ENCODE measurements around the gene SYCP2. TPM values are rescaled to one million over a fixed set of nuclear protein-coding genes. Genes with fewer than 3 reads are reported as not detected.

Gene SYCP2
- total RNA-seq, 1 experiment from 2014 or later, result 0.70 TPM

DNA sequence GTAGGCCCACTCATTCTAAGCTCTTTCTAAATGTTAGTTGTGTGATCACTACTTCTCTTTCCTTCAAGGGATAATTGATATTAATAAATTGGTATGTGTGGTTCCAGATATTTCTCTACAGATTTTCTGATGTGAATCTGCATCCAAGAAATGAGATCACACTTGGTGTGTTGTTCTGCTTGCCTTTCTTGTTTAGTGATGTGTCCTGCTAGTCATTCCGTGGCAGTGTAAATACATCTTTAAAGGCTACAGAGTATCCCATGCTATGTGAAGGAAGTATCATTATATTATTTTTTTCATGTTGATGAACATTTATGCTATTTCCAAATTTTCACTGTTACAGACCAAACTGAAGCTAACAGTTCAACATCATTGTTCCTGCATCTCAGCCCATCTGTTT, 38.0 kb upstream of the SYCP2 start:
- no peaks in the 10 kb centered on the region for H3K9me3 ChIP-seq (ENCODE audit: control insufficient read depth, low read depth, low read length)
- H3K4me3 Mint-ChIP-seq, result no peak overlapping the region
- H3K4ac ChIP-seq (ENCODE audit: low read depth, low read length), result no peak overlapping the region
- H3K56ac ChIP-seq (ENCODE audit: insufficient read length, low read depth, low read length), result no peak overlapping the region
- no peak overlapping the region for H2BK5ac ChIP-seq (ENCODE audit: insufficient read length, low read length)
- no peak overlapping the region for H3K27ac Mint-ChIP-seq
- H2BK120ac ChIP-seq (ENCODE audit: low read depth, low read length, poor library complexity, severe bottlenecking), result no peak overlapping the region
- no peak overlapping the region for H3K18ac ChIP-seq (ENCODE audit: insufficient read length, low read depth, low read length)
- DNase-seq, result no peak
- H2BK20ac ChIP-seq (ENCODE audit: low read depth, low read length, poor library complexity, severe bottlenecking), result no peak overlapping the region
- no peaks in the 10 kb centered on the region for H3K79me2 ChIP-seq (ENCODE audit: insufficient read depth, low read length)
- no peak overlapping the region for H2BK12ac ChIP-seq (ENCODE audit: insufficient read length, low read depth, low read length)
- no peak overlapping the region for H2BK15ac ChIP-seq (ENCODE audit: low read depth, low read length)
- H3K4me2 ChIP-seq (ENCODE audit: insufficient read depth, insufficient read length, low read length), result no peak overlapping the region
- no peak overlapping the region for H4K8ac ChIP-seq (replicated peaks; ENCODE audit: insufficient read length, low read depth, low read length)
- no CpG with 5 or more reads among the region's 1 CpG for WGBS (ENCODE audit: extremely low coverage, insufficient read length, low lambda C conversion rate)
- H2AK5ac ChIP-seq (ENCODE audit: insufficient read length, low read length), result no peak overlapping the region
- no peak overlapping the region for H3K23ac ChIP-seq (ENCODE audit: insufficient read length, low read depth, low read length)
- TF ChIP-seq, protein P1, sequence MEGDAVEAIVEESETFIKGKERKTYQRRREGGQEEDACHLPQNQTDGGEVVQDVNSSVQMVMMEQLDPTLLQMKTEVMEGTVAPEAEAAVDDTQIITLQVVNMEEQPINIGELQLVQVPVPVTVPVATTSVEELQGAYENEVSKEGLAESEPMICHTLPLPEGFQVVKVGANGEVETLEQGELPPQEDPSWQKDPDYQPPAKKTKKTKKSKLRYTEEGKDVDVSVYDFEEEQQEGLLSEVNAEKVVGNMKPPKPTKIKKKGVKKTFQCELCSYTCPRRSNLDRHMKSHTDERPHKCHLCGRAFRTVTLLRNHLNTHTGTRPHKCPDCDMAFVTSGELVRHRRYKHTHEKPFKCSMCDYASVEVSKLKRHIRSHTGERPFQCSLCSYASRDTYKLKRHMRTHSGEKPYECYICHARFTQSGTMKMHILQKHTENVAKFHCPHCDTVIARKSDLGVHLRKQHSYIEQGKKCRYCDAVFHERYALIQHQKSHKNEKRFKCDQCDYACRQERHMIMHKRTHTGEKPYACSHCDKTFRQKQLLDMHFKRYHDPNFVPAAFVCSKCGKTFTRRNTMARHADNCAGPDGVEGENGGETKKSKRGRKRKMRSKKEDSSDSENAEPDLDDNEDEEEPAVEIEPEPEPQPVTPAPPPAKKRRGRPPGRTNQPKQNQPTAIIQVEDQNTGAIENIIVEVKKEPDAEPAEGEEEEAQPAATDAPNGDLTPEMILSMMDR (conservative IDR thresholded peaks at IDR 0.05), result no peak
- no peak overlapping the region for H2AFZ ChIP-seq (ENCODE audit: low read length)
- no peak overlapping the region for H4K91ac ChIP-seq (ENCODE audit: insufficient read length, low read depth, low read length)
- no peak overlapping the region for H3K27ac ChIP-seq (ENCODE audit: insufficient read length, low read depth, low read length)
- H3K27me3 Mint-ChIP-seq (ENCODE audit: low read depth), result no peaks in the 10 kb centered on the region
- H3K23me2 ChIP-seq (ENCODE audit: insufficient read length, low read depth, low read length, poor library complexity, severe bottlenecking), result no peaks in the 10 kb centered on the region
- no peaks in the 10 kb centered on the region for H3K27me3 ChIP-seq (ENCODE audit: insufficient read depth, low read length)
- H3T11ph ChIP-seq (ENCODE audit: low read length), result no peak overlapping the region
- H3K36me3 Mint-ChIP-seq (ENCODE audit: insufficient read depth in 1 of 3, low read depth in 3 of 3), result no peaks in the 10 kb centered on the region
- no peaks in the 10 kb centered on the region for H3K9me3 Mint-ChIP-seq
- H3K4me1 ChIP-seq (ENCODE audit: insufficient read depth, low read length), result no peaks in the 10 kb centered on the region
- no peak overlapping the region for H3K14ac ChIP-seq (ENCODE audit: insufficient read depth, low read length)
- no peak overlapping the region for H3K9ac ChIP-seq (ENCODE audit: extremely low read depth, insufficient read length, low read length)
- H3K4me1 Mint-ChIP-seq, result no peaks in the 10 kb centered on the region
- H4K20me1 ChIP-seq (ENCODE audit: control insufficient read depth, insufficient read depth, insufficient read length), result no peaks in the 10 kb centered on the region
- H3K79me1 ChIP-seq (ENCODE audit: insufficient read depth, low read depth, low read length, poor library complexity, severe bottlenecking), result no peaks in the 10 kb centered on the region
- H4K5ac ChIP-seq (ENCODE audit: insufficient read length, low read depth, low read length), result no peak overlapping the region

Measured in H9 (cell line).